NCI-H1930 (cell line): ENCODE measurements around the gene CACNA1F.
"Not testable (repeated sequence)": the region's sequence is repeated elsewhere in the genome, so short reads cannot be mapped to it uniquely, and the experiment has no call there.

Source experiments
- DNase-seq, 2 experiments: peaks; one replicate each; lab custom pipeline; 2025; lab: John Stamatoyannopoulos, UW

CACNA1F gene

GRCh38 chrX:49176421-49177326 is 56.5 kb downstream of the CACNA1F start:
- DNase-seq = no peak

- DNase-seq = no peak
These were observed 57.5 kb downstream of the CACNA1F start for GRCh38 chrX:49175435-49176274.

- DNase-seq = no peak
These were observed 58.4 kb downstream of the CACNA1F start for GRCh38 chrX:49174723-49175122.

- not testable (repeated sequence) for DNase-seq
These were observed 59.6 kb downstream of the CACNA1F start for GRCh38 chrX:49173544-49173943.

GRCh38 chrX:49172280-49172780 is 60.8 kb downstream of the CACNA1F start:
- DNase-seq = peak in 1 of 2 experiments; percentile 41

GRCh38 chrX:49171752-49172279 is 61.3 kb downstream of the CACNA1F start, which contains the start of gene PLP2:
Gene PLP2 (plus strand): TSS chrX:49171898. CDS start chrX:49172001, 103 bp downstream.
- peak in 1 of 2 experiments; percentile 21 for DNase-seq

- DNase-seq = no peak
These were observed 65.4 kb downstream of the CACNA1F start for GRCh38 chrX:49167740-49168108.

- DNase-seq = no peak
These were observed 66.0 kb downstream of the CACNA1F start for GRCh38 chrX:49166914-49167739.

GRCh38 chrX:49165901-49166881 is 66.9 kb downstream of the CACNA1F start:
- no peak for DNase-seq

- DNase-seq = no peak
These were observed 68.4 kb downstream of the CACNA1F start for GRCh38 chrX:49164589-49165360.

- peak; percentile 58 to 86 for DNase-seq
These were observed 69.4 kb downstream of the CACNA1F start for GRCh38 chrX:49163555-49164419.

GRCh38 chrX:49162620-49163019 is 70.5 kb downstream of the CACNA1F start, which contains the start of gene MAGIX:
Gene MAGIX (plus strand): TSS chrX:49162758. CDS start chrX:49162890, 132 bp downstream.
- no peak for DNase-seq

GRCh38 chrX:49161632-49162031 is 71.5 kb downstream of the CACNA1F start:
- no peak for DNase-seq

GRCh38 chrX:49160908-49161307 is 72.2 kb downstream of the CACNA1F start:
- DNase-seq = no peak

GRCh38 chrX:49157194-49157593 is 75.9 kb downstream of the CACNA1F start:
- no peak for DNase-seq

GRCh38 chrX:49155900-49156837 is 77.0 kb downstream of the CACNA1F start:
- peak; percentile 70 to 83 for DNase-seq
